ENCODE results near the gene IL1RAP.
"Not testable (repeated sequence)": the region's sequence is repeated elsewhere in the genome, so short reads cannot be mapped to it uniquely, and the experiment has no call there.

Gene IL1RAP

GRCh38 chr3:190505381-190506003, 8.4 kb upstream of the IL1RAP start:
- H3K27ac ChIP-seq (ENCODE audit: low read depth, low read length) = no peak overlapping the region
- no peak overlapping the region for H3K9ac ChIP-seq (ENCODE audit: low read depth in 1 of 2, low read length in 2 of 2)
- H3K4me1 ChIP-seq (ENCODE audit: control insufficient read depth in 1 of 2, insufficient read depth in 2 of 2, low read length in 2 of 2) = no peaks in the 10 kb centered on the region
- H3K9me3 ChIP-seq (ENCODE audit: control insufficient read depth in 1 of 2, low read length in 2 of 2) = no peaks in the 10 kb centered on the region
- H3K27me3 ChIP-seq (ENCODE audit: control insufficient read depth in 1 of 2, insufficient read depth in 2 of 2, low read length in 2 of 2) = no peaks in the 10 kb centered on the region
- H3K36me3 ChIP-seq (ENCODE audit: control insufficient read depth in 1 of 2, insufficient read depth in 2 of 2, low read length in 2 of 2) = no peaks in the 10 kb centered on the region
- no peak overlapping the region for H3K4me3 ChIP-seq (ENCODE audit: low read depth in 1 of 2, low read length in 2 of 2)

- no peaks in the 10 kb centered on the region for H3K9me3 ChIP-seq (ENCODE audit: control insufficient read depth in 1 of 2, low read length in 2 of 2)
- no peak overlapping the region for H3K27ac ChIP-seq (ENCODE audit: low read depth, low read length)
- H3K36me3 ChIP-seq (ENCODE audit: control insufficient read depth in 1 of 2, insufficient read depth in 2 of 2, low read length in 2 of 2) = no peaks in the 10 kb centered on the region
- no peak overlapping the region for H3K4me3 ChIP-seq (ENCODE audit: low read depth in 1 of 2, low read length in 2 of 2)
- peaks cover 0 to 4% of the 10 kb centered on the region in 2 donors for H3K27me3 ChIP-seq (ENCODE audit: control insufficient read depth in 1 of 2, insufficient read depth in 2 of 2, low read length in 2 of 2)
- H3K9ac ChIP-seq (ENCODE audit: low read depth in 1 of 2, low read length in 2 of 2) = no peak overlapping the region
- no peaks in the 10 kb centered on the region for H3K4me1 ChIP-seq (ENCODE audit: control insufficient read depth in 1 of 2, insufficient read depth in 2 of 2, low read length in 2 of 2)
Observed at GRCh38 chr3:190506271-190506670, 7.6 kb upstream of the IL1RAP start.

GRCh38 chr3:190512666-190513065, 1.2 kb upstream of the IL1RAP start:
- Histone ChIP-seq H3K36me3 (ENCODE audit: control insufficient read depth in 1 of 2, insufficient read depth in 2 of 2, low read length in 2 of 2) (no peaks in the 10 kb centered on the region), H3K4me1 (ENCODE audit: control insufficient read depth in 1 of 2, insufficient read depth in 2 of 2, low read length in 2 of 2) (peaks cover 0 to 14% of the 10 kb centered on the region in 2 donors), H3K9me3 (ENCODE audit: control insufficient read depth in 1 of 2, low read length in 2 of 2) (no peaks in the 10 kb centered on the region), H3K4me3 (ENCODE audit: low read depth in 1 of 2, low read length in 2 of 2) (no peak overlapping the region), H3K27ac (ENCODE audit: low read depth, low read length) (no peak overlapping the region), H3K27me3 (ENCODE audit: control insufficient read depth in 1 of 2, insufficient read depth in 2 of 2, low read length in 2 of 2) (peaks cover 0 to 4% of the 10 kb centered on the region in 2 donors), H3K9ac (ENCODE audit: low read depth in 1 of 2, low read length in 2 of 2) (no peak overlapping the region)

- H3K27ac ChIP-seq (ENCODE audit: low read depth, low read length) = no peak overlapping the region
- peak overlapping the region; percentile 48 to 79 for H3K9ac ChIP-seq (ENCODE audit: low read depth in 1 of 2, low read length in 2 of 2)
- peaks cover 0 to 4% of the 10 kb centered on the region in 2 donors for H3K27me3 ChIP-seq (ENCODE audit: control insufficient read depth in 1 of 2, insufficient read depth in 2 of 2, low read length in 2 of 2)
- H3K36me3 ChIP-seq (ENCODE audit: control insufficient read depth in 1 of 2, insufficient read depth in 2 of 2, low read length in 2 of 2) = no peaks in the 10 kb centered on the region
- peaks cover 0 to 14% of the 10 kb centered on the region in 2 donors for H3K4me1 ChIP-seq (ENCODE audit: control insufficient read depth in 1 of 2, insufficient read depth in 2 of 2, low read length in 2 of 2)
- H3K9me3 ChIP-seq (ENCODE audit: control insufficient read depth in 1 of 2, low read length in 2 of 2) = no peaks in the 10 kb centered on the region
- H3K4me3 ChIP-seq (ENCODE audit: low read depth in 1 of 2, low read length in 2 of 2) = peak overlapping the region; percentile 80 to 88
Observed at GRCh38 chr3:190514413-190515153, 698 bp downstream of the IL1RAP start.

- no peaks in the 10 kb centered on the region for H3K9me3 ChIP-seq (ENCODE audit: control insufficient read depth in 1 of 2, low read length in 2 of 2)
- no peak overlapping the region for H3K4me3 ChIP-seq (ENCODE audit: low read depth in 1 of 2, low read length in 2 of 2)
- H3K9ac ChIP-seq (ENCODE audit: low read depth in 1 of 2, low read length in 2 of 2) = no peak overlapping the region
- peaks cover 0 to 14% of the 10 kb centered on the region in 2 donors for H3K4me1 ChIP-seq (ENCODE audit: control insufficient read depth in 1 of 2, insufficient read depth in 2 of 2, low read length in 2 of 2)
- no peak overlapping the region for H3K27ac ChIP-seq (ENCODE audit: low read depth, low read length)
- no peaks in the 10 kb centered on the region for H3K27me3 ChIP-seq (ENCODE audit: control insufficient read depth in 1 of 2, insufficient read depth in 2 of 2, low read length in 2 of 2)
- no peaks in the 10 kb centered on the region for H3K36me3 ChIP-seq (ENCODE audit: control insufficient read depth in 1 of 2, insufficient read depth in 2 of 2, low read length in 2 of 2)
Observed at GRCh38 chr3:190516416-190516815, 2.5 kb downstream of the IL1RAP start.

- Histone ChIP-seq H3K4me1 (ENCODE audit: control insufficient read depth in 1 of 2, insufficient read depth in 2 of 2, low read length in 2 of 2) (peaks cover 0 to 14% of the 10 kb centered on the region in 2 donors), H3K27ac (ENCODE audit: low read depth, low read length) (no peak overlapping the region), H3K4me3 (ENCODE audit: low read depth in 1 of 2, low read length in 2 of 2) (no peak overlapping the region)
Observed at GRCh38 chr3:190517687-190518086, 3.8 kb downstream of the IL1RAP start.

GRCh38 chr3:190518531-190518930, 4.6 kb downstream of the IL1RAP start:
- not testable (repeated sequence) for H3K36me3 ChIP-seq (ENCODE audit: control insufficient read depth in 1 of 2, insufficient read depth in 2 of 2, low read length in 2 of 2); H3K4me1 ChIP-seq (ENCODE audit: control insufficient read depth in 1 of 2, insufficient read depth in 2 of 2, low read length in 2 of 2); H3K27me3 ChIP-seq (ENCODE audit: control insufficient read depth in 1 of 2, insufficient read depth in 2 of 2, low read length in 2 of 2); H3K9me3 ChIP-seq (ENCODE audit: control insufficient read depth in 1 of 2, low read length in 2 of 2); H3K4me3 ChIP-seq (ENCODE audit: low read depth in 1 of 2, low read length in 2 of 2); H3K9ac ChIP-seq (ENCODE audit: low read depth in 1 of 2, low read length in 2 of 2); H3K27ac ChIP-seq (ENCODE audit: low read depth, low read length)

More at GRCh38 chr3:190517687-190518086, 3.8 kb downstream of the IL1RAP start:
- H3K27me3 ChIP-seq (ENCODE audit: control insufficient read depth in 1 of 2, insufficient read depth in 2 of 2, low read length in 2 of 2) = no peaks in the 10 kb centered on the region
- no peak overlapping the region for H3K9ac ChIP-seq (ENCODE audit: low read depth in 1 of 2, low read length in 2 of 2)
- no peaks in the 10 kb centered on the region for H3K9me3 ChIP-seq (ENCODE audit: control insufficient read depth in 1 of 2, low read length in 2 of 2)
- H3K36me3 ChIP-seq (ENCODE audit: control insufficient read depth in 1 of 2, insufficient read depth in 2 of 2, low read length in 2 of 2) = no peaks in the 10 kb centered on the region

GRCh38 chr3:190519886-190520285, 6.0 kb downstream of the IL1RAP start:
- Histone ChIP-seq H3K4me3 (ENCODE audit: low read depth in 1 of 2, low read length in 2 of 2) (no peak overlapping the region), H3K36me3 (ENCODE audit: control insufficient read depth in 1 of 2, insufficient read depth in 2 of 2, low read length in 2 of 2) (no peaks in the 10 kb centered on the region), H3K27ac (ENCODE audit: low read depth, low read length) (no peak overlapping the region), H3K27me3 (ENCODE audit: control insufficient read depth in 1 of 2, insufficient read depth in 2 of 2, low read length in 2 of 2) (no peaks in the 10 kb centered on the region), H3K9me3 (ENCODE audit: control insufficient read depth in 1 of 2, low read length in 2 of 2) (no peaks in the 10 kb centered on the region), H3K9ac (ENCODE audit: low read depth in 1 of 2, low read length in 2 of 2) (no peak overlapping the region), H3K4me1 (ENCODE audit: control insufficient read depth in 1 of 2, insufficient read depth in 2 of 2, low read length in 2 of 2) (peaks cover 0 to 4% of the 10 kb centered on the region in 2 donors)

GRCh38 chr3:190521998-190522397, 8.1 kb downstream of the IL1RAP start:
- Histone ChIP-seq H3K9ac (ENCODE audit: low read depth in 1 of 2, low read length in 2 of 2) (no peak overlapping the region), H3K27ac (ENCODE audit: low read depth, low read length) (no peak overlapping the region), H3K27me3 (ENCODE audit: control insufficient read depth in 1 of 2, insufficient read depth in 2 of 2, low read length in 2 of 2) (no peaks in the 10 kb centered on the region), H3K9me3 (ENCODE audit: control insufficient read depth in 1 of 2, low read length in 2 of 2) (no peaks in the 10 kb centered on the region), H3K36me3 (ENCODE audit: control insufficient read depth in 1 of 2, insufficient read depth in 2 of 2, low read length in 2 of 2) (no peaks in the 10 kb centered on the region), H3K4me3 (ENCODE audit: low read depth in 1 of 2, low read length in 2 of 2) (no peak overlapping the region), H3K4me1 (ENCODE audit: control insufficient read depth in 1 of 2, insufficient read depth in 2 of 2, low read length in 2 of 2) (no peaks in the 10 kb centered on the region)

- Histone ChIP-seq H3K4me3 (ENCODE audit: low read depth in 1 of 2, low read length in 2 of 2) (no peak overlapping the region), H3K9me3 (ENCODE audit: control insufficient read depth in 1 of 2, low read length in 2 of 2) (no peaks in the 10 kb centered on the region), H3K27me3 (ENCODE audit: control insufficient read depth in 1 of 2, insufficient read depth in 2 of 2, low read length in 2 of 2) (no peaks in the 10 kb centered on the region), H3K4me1 (ENCODE audit: control insufficient read depth in 1 of 2, insufficient read depth in 2 of 2, low read length in 2 of 2) (no peaks in the 10 kb centered on the region), H3K36me3 (ENCODE audit: control insufficient read depth in 1 of 2, insufficient read depth in 2 of 2, low read length in 2 of 2) (no peaks in the 10 kb centered on the region), H3K27ac (ENCODE audit: low read depth, low read length) (no peak overlapping the region), H3K9ac (ENCODE audit: low read depth in 1 of 2, low read length in 2 of 2) (no peak overlapping the region)
Observed at GRCh38 chr3:190522621-190523222, 8.8 kb downstream of the IL1RAP start.
